HUDEP-2 (cell line): Measurements from ENCODE around the gene SNRPE.

Experiments used
- DNase-seq, 76 experiments: peaks; one replicate each; lab custom pipeline; 2025; ENCODE audit not compliant: unreplicated experiment in 76 of 76; lab: John Stamatoyannopoulos, UW

SNRPE gene

DNA sequence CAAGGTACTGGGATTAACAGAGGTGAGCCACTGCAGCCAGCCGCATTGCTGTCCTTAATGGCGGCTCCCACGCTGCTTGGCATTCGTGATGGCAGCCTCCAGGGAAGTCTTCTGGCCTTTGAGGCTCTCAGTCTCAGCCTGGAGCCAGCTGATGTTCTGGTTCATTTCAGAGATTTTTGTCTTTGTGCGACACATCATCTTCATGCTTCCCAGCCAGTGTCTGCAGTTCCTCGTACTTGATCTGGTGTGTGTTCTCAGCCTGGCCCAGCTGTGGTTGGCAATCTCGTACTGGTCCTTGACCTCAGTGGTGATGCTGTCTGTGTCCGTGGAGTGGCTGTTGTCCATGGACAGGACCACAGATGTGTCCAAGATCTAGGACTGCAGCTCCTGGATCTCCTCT is 11.7 kb downstream of the SNRPE start:
- no peak for DNase-seq

DNA sequence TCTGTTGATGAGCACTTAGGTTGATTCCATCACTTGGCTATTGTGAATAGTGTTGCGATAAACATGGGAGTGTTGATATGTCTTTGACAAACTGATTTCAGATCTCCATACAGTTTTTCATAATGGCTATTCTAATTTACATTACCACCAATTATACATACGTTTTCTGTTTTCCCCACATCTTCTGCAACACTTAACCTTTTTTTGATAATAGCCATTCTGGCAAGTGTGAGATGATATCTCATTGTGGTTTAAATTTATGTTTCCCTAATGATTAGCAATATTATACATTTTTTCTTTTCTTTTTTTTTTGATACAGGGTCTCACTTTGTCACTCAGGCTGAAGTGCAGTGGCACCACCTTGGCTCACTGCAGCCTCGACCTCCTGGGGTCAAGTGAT is 17.0 kb downstream of the SNRPE start:
- no peak for DNase-seq

DNA sequence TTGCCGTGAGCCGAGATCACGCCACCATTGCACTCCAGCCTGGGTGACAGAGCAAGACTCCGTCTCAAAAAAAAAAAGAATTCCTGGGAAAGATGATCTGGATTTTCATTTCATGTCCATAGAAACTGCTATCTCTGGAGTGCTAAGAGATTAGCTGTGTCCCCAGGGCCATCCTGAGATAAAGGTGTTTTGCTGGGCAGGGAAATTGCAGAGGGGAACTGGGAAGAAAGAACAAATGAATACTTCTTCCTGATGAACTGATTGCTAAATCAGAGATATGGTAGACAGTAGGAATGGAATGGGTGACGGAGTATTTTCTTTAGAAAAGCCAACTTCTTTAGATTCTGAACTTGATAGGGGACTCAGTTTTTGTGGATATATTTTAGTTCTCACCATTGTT is 19.2 kb downstream of the SNRPE start:
- no peak for DNase-seq

DNA sequence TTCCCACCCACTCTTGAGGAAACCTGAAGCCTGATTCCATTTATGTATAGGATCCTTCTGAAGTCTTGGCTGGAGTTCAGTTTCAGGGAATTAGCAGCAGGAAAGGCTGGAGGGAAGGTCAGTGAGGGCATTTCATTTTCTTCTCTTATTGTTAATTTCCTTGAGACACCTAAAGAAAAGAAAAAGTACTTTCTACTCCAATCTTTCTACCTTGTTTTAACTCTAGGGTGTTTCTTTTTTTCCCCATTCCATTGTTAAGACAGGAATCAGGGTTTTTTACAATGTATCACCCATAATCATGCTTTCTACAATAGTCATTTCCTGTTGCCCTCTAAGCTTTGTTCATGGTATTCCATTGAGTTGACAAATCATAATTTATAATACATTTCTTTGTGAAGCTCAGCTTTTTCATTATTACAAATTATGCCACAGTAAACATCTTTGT is 27.4 kb downstream of the SNRPE start:
- DNase-seq: no peak

DNA sequence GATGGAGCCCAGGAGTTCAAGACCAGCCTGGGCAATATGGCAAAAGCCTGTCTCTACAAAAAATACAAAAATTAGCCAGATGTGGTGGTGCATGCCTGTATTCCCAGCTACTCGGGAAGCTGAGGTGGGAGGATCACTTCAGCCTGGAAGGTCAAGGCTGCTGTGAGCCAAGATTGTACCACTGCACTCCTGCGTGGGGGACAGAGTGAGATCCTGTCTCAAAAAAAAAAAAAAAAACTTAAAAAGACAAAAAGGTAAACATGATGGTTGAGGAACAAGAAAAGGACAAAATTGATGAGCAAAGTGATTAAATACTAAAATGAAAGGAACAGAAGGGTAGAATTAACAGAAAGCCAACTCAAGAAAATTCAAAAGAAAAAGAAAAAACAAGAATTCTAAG is 30.6 kb downstream of the SNRPE start:
- DNase-seq: no peak

DNA sequence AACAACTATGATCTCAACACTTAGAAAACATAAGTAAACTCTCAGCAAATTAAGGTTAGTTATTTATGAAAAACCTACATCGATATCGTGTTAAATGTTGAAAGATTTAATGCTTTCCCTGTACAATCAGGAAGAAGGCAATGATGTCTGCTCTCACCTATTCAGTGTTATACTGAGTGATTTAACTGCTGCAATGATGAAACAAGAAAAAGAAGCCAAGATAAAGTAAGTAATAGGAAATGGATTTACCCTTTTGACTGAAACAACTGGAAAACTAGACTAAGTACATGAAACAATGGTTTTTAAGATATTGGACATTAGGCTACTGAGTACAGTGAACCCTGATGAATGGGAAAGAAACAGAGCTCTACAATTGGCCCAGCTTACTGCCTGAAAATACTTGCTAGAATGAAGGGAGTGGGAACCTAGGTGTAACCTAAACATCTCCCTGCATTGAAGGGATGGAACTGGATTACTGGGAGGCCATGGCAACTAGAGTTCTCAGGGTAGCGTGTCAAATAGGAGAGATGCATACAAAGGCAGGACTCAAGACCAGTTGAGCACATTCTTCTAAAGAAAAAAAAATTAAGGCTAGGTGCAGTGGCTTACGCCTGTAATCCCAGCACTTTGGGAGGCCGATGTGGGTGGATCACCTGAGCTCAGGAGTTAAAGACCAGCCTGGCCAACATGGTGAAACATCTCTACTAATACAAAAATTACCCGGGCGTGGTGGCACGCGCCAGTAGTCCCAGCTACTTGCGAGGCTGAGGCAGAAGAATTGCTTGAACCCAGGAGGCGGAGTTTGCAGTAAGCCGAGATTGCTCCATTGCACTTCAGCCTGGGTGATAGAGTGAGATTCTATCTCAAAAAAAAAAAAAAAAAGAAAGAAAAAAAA is 37.3 kb downstream of the SNRPE start:
- no peak for DNase-seq

DNA sequence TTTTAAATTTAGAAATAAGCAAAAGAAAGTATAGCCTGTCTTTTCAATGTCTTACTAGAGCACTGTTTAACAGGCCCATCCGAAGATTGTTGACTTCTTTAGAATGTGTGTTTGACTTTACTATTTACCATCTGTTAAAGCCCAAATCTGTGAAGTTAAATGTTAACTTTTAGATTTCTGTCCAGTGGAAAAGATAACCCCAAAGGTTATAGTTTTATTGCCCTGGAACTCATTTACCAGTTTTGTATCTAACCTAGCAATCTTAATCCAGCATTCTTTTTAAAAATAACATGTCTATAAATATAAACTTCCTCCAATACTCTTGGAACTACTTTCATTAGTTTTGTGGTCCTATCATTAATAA is 37.9 kb downstream of the SNRPE start:
- no peak for DNase-seq

DNA sequence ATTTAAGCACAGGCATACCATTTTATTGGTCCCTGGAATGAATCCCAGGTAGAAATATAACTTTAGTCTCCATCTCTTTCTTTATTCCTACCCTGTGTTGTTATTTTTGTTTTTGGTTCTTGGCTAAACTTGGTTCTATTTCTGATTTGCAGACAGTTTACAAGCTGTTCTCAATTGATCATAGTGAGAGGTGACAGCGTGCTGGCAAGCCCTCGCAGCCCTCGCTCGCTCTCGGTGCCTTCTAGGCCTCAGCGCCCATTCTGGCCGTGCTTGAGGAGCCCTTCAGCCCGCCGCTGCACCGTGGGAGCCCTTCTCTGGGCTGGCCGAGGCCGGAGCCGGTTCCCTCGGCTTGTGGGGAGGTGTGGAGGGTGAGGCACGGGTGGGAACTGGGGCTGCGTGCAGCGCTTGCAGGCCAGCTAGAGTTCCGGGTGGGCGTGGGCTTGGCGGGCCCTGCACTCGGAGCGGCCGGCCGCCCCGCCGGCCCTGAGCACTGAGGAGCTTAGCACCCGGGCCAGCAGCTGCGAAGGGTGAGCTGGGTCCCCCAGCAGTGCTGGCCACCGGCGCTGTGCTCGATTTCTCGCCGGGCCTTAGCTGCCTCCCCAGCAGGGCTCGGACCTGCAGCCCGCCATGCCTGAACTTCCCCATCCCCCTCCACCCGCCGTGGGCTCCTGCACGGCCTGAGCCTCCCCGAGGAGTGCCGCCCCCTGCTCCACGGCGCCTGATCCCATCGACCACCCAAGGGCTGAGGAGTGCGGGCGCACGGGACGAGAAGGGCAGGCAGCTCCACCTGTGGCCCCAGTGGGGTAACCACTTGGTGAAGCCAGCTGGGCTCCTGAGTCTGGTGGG is 38.7 kb downstream of the SNRPE start:
- DNase-seq: no peak

DNA sequence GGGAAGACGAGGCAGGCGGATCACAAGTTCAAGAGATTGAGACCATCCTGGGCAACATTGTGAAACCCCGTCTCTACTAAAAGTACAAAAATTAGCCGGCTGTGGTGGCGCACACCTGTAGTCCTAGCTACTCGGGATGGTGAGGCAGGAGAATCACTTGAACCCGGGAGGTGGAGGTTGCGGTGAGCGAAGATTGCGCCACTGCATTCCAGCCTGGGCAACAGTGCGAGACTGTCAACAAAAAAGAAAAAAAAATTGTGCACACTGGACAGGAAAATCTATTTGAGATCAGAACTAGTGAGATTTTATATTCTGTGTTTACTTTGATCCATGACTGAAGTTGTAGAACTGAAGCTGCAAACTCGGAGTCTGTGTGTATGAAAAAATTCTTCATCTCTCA is 40.2 kb downstream of the SNRPE start:
- no peak for DNase-seq

DNA sequence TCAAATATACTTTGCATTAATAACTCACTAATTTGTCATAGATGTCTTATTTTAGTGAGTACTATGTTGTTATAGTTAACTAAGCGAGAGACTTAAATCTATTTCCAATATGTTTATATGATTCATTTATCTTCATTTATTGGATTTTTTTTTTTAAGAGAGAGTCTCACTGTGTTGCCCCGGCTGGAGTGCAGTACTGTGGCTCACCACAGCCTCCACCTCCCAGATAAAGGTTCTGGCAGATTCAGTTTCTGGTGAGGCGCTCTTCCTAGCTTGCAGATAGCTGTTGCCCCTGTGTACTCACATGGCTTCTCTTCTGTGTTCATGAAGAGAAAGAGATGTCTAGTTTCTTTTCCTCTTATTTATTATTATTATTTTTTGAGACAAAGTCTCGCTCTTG is 43.9 kb downstream of the SNRPE start:
- no peak for DNase-seq

DNA sequence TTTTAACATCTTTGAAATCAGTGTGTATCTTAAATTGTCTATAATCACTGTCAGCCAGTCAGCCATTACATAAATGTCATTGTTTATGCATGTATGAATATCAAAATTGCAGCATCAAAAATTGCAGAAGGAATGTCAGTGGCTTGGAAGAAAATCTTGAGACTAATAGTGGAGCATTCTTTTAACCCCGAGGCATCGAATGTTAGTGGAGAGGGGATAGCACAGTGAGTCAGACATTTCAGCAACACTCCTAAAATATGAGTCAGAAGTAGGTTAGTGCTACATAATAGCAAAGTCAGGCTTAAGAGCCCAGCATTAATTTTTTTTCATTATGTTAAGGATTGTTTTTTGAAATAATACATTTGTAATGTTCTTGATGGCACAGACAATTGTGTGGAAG is 45.5 kb downstream of the SNRPE start:
- DNase-seq: no peak

DNA sequence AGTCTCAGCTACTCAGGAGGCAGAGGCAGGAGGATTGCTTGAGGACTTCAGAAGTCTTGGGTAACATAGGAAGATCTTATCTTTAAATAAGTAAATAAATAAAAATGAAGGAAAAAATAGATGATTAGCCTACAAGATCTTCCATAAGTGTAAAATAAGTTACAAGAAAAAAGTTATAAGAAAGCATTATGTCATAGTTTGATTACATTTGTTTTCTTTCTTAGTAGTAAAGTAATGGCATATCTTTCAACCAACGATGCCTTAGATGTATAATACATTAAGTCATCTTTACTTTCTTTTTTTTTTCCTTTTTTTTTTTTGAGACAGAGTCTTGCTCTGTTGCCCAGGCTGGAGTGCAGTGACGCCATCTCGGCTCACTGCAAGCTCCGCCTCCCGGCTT is 46.5 kb downstream of the SNRPE start:
- DNase-seq: no peak

DNA sequence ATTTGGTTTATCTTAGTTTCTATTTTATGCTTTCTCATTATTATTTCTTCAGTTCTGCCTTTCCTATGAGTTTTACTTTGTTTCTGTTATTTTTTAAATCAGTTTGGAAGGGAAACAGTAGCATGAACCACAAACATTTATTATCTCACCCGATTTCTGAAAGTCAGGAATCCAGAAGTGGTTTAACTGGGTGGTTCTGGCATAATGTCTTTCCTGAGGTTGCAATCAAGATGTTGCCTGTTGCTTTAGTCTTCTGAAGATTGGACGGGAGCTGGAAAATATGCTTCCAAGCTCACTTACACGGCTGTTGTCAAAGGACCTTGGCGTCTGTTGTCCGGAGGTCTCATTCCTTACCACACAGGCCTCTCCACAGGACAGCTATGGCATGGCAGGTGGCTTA is 50.4 kb downstream of the SNRPE start:
- DNase-seq: no peak

DNA sequence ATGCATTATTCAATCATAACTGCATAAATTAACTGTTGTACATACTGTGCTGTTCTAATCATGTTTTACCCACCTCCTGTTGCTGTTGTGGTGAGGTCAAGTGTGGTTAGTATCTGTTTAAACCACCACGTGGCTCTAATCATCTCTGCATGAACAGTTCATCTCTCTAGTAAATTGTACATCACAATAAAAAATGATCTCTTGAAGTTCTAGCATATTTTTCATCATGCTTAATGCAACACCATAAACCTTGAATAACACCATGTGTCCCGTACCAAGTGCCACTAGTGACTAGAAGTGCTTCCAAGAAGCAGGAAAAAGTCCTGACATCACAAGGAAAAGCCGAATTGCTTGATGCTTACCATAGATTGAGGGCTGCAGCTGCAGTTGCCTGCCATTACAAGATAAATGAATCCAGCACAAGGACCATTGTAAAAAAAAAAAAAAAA is 51.7 kb downstream of the SNRPE start:
- peak in 1 of 76 experiments; percentile 2 for DNase-seq

DNA sequence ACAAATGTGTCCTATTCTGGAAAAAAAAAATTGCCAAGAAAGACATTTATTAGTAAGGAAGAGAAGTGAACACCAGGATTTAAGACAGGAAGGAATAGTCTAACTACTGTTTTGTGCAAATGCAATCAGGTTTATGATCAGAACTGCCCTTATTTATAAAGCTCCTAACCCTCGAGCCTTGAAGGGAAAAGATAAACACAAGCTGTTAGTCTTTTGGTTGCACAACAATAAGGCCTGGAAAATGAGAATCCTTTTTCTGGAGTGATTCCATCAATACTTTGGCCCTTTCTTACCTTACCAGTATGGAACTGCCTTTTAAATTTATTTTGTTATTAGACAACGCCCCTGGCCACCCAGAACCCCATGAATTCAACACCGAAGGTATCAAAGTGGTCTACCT is 52.9 kb downstream of the SNRPE start:
- no peak for DNase-seq

DNA sequence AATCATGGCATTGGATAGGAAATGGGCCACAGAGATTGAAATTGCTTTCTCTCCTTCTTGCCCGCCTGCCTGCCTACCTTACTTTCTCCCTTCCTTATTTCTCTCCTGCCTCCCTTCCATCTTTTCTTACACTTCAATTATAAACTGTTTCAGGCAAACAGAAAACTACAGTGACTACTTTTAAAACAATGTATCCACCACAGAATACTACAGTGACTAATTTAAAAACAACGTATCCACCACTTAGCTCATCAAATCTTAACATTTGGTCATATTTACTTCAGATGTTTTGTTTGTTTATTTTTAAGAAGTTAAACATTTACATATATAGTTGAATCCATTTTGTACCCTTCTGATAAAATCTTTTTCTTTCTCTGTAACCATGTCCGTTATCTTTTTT is 54.4 kb downstream of the SNRPE start:
- no peak for DNase-seq

DNA sequence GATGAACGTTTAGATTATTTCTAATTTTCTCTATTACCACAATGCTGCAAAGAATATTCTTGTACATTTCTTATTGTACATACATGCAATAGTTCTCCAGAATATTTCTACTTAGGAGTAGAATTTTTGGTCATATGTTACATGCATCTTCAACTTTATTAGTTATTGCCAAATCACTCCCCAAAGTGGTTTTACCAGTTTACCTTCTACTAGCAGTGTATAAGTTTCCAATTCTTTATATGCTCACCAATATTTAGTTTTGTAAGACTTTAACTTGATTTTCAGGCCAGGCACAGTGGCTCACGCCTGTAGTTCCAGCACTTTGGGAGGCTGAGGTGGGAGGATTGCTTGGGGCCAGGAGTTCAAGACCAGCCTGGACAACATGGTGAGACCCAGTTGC is 55.4 kb downstream of the SNRPE start:
- no peak for DNase-seq
